Measurements from ENCODE around the gene DHX57.

Gene DHX57, protein sequence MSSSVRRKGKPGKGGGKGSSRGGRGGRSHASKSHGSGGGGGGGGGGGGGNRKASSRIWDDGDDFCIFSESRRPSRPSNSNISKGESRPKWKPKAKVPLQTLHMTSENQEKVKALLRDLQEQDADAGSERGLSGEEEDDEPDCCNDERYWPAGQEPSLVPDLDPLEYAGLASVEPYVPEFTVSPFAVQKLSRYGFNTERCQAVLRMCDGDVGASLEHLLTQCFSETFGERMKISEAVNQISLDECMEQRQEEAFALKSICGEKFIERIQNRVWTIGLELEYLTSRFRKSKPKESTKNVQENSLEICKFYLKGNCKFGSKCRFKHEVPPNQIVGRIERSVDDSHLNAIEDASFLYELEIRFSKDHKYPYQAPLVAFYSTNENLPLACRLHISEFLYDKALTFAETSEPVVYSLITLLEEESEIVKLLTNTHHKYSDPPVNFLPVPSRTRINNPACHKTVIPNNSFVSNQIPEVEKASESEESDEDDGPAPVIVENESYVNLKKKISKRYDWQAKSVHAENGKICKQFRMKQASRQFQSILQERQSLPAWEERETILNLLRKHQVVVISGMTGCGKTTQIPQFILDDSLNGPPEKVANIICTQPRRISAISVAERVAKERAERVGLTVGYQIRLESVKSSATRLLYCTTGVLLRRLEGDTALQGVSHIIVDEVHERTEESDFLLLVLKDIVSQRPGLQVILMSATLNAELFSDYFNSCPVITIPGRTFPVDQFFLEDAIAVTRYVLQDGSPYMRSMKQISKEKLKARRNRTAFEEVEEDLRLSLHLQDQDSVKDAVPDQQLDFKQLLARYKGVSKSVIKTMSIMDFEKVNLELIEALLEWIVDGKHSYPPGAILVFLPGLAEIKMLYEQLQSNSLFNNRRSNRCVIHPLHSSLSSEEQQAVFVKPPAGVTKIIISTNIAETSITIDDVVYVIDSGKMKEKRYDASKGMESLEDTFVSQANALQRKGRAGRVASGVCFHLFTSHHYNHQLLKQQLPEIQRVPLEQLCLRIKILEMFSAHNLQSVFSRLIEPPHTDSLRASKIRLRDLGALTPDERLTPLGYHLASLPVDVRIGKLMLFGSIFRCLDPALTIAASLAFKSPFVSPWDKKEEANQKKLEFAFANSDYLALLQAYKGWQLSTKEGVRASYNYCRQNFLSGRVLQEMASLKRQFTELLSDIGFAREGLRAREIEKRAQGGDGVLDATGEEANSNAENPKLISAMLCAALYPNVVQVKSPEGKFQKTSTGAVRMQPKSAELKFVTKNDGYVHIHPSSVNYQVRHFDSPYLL (N-terminal part only)

DNA sequence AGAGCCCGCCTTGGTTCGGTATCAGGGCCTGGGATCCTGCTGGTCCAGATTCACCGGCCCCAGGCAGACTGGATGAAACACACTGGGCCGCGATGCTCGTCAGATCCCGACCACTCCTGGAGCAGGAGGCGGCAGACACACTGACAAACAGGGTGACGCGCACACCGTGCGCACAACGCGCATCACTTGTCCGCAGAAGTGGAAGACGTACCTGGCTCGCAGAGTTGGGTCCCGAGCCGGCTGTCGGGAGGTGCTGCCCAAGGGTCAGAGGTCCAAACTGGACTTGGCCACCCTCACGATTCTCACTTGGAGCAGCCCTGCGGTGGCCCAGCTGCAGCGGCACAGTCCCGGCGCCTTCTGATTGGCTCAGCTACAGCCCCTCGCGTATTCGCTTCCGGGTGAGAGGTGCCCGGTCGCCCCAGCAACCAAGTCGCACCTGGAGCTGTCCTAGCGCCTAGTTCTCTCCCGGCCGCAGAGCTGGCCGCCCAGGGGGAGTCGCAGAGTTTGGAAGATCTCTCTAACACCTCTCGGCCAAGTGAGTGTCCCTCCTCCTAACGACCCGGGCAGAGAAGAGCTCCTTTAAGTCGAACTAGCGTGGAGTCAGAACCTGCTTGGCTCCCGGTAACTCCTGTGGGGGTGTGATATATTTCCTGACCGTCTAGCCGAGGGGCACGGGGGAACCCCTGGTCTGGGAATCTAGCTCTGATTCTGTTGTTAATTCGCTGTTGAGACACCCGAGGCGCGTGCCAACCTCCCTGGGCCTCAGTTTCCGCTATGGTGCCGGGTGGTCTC lies at the start of gene DHX57, which contains the start of gene MORN2:
DHX57 (minus strand) TSS at position 359 of the 792 bp plus-strand sequence. CDS start 7,529 bp downstream, outside the sequence.
MORN2 (plus strand) TSS at position 401 of the 792 bp plus-strand sequence.
- DNase-seq = no peak

DNA sequence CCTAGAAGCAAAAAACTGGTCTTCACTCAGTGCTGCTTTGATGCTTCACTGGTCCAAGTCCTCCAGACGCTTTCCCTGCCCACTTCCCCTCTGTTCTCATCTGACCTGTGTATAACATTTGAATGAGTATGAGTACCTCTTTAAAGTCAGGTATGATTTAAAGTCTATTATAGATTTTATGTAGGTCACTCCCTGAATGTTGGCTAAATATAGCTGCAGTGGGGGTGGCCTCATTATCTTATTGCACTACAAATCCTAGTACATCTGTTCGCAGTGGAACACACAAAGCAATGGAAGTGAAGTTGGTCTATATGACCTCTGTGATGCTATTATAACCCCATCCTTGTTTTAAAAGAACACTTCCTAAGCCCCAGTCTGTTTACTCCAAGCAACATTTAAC lies 47.2 kb upstream of the DHX57 start:
- DNase-seq = no peak

DNA sequence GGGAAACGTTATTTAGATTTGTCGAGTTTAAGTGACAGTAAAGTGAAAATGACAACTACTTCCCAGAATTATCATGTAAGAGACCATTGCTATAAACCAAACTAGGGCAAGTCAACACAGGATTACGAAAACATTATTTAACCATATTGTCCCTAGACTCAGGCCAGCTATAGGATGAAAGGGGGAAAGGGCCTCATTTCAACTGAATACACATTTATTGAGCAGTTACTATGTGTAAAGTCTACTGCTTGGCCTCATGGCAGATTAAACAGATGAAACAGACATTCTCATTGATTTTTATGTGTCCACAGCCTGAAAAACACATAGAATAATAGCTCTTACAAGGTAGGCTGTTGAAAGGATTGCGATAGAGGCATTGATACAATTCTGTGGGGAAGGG lies 46.7 kb upstream of the DHX57 start:
- DNase-seq = no peak

GRCh38 chr2:38912619-38913018 lies 36.9 kb upstream of the DHX57 start:
- DNase-seq = no peak

DNA sequence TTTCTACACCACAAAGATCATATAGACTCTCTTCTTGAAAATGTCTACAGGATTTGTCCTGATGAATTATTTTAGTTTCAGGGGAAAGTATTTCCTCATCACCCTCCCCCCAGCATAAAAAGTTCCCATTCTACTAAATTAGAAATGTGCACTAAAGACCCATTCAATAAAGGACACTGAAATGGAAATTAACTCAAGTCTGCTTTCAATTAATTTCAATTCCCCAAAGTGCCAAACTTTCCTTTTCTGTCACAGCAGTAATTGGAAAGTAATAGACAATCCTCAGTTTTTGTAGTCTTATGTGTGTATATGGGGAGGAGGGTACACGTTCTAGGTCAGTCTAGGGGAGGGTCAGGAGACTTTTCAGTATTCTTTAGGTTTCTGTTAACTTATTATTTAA lies 35.5 kb upstream of the DHX57 start:
- DNase-seq = no peak

DNA sequence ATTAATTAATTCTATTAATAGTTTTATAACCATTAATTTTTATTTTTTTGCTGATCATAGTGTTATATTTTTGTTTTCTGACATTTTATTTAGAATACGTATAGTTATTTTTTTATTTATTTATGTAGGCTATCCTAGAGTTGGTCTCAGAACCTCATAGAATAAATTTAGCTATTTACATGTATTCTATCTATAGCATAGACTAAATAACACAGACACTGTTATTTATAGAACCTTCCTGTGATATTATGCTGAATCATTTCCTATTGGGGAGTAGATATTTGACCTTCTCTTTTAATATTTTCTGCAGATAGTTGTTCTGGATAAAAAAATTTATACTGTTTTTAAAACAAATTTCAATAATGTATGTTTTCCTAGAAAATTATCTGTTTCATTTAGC lies 34.1 kb upstream of the DHX57 start:
- DNase-seq = no peak

- no peak for DNase-seq
These were observed 32.2 kb upstream of the DHX57 start for GRCh38 chr2:38907743-38908562.

DNA sequence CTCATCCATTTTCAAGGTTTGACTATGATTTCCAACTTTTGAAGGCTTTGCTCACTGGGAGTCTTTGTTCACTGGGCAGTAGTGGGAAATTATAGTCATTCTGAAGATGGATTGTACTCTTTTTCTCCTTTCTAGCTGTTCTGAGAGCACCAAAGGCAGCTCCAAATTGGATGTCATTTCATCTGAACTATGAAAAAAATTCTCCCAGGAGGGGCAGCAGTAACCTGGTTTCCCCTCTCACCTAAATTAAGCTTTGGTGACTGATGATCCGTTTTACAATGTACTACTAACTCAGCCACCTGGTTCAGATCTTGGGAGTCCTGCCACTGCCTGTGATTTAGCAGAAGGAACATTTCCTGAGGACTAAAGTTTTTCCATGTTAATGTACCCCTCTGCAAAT lies 31.5 kb upstream of the DHX57 start:
- DNase-seq = no peak

DNA sequence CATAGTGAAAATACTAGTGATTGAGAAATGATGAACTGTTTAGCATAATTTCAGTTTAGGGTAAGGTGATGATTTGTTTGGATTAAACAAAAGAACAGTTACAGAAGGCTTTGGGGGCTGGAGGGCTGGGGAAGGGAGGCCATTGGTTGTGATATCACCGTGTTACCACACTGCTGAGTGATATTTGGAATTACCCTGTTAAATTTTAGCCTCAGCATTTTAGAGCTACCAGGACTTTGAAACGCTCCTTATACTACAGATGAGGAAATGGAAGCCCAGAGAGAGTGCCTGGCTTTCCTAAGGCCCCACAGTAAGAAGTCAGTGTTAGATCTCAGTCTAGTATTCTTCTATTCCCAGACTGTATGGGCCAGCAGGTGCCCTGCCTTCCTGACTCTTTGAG lies 29.5 kb upstream of the DHX57 start:
- no peak for DNase-seq

DNA sequence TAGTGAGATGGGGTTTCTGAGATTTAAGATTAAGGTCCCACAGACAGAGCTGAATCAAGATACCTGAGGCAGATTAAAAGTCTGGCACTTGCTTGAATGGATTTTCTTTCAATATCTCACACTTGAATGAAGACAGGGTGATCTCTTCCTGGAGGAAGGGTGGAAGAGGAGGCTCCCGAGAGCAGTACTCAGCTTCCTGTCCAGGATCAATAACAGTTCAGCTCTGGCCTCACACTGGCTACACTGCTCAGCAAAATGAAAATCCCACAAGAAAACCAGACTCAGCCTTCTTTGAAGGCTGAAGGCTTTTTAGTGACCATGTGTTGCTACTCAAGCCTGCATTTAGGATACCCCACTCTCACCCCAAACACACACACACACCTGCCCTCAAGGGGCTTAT lies 25.0 kb upstream of the DHX57 start:
- DNase-seq = no peak

DNA sequence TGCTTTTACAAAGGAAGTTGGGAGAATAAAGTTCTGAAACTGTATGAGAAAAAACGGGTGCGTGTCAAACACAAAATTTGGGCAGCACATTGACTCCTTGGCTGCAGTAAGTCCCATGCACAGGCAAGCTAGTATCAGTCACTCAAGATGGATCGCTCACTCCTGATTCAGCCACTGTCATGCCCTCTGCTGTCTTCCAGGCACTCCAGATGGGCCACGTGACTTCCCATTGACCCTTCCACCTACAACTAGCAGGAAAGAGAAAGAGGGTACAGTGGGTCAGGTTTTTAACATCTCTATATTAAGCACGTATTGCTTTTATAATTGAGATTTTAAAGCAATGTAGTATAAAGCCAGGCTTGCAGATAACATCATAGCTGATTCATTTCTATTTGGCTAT lies 22.5 kb upstream of the DHX57 start:
- no peak for DNase-seq

GRCh38 chr2:38892819-38893218 lies 17.1 kb upstream of the DHX57 start:
- no peak for DNase-seq

- no peak for DNase-seq
These were observed 13.8 kb upstream of the DHX57 start, which contains the start of gene ARHGEF33 for GRCh38 chr2:38889575-38889974. TSS of gene ARHGEF33 (plus strand) at chr2:38889875. CDS start at chr2:38919448, 29,573 bp downstream.

GRCh38 chr2:38889045-38889444 lies 13.3 kb upstream of the DHX57 start:
- no peak for DNase-seq

- DNase-seq = no peak
These were observed 12.3 kb upstream of the DHX57 start for GRCh38 chr2:38887902-38888554.

DNA sequence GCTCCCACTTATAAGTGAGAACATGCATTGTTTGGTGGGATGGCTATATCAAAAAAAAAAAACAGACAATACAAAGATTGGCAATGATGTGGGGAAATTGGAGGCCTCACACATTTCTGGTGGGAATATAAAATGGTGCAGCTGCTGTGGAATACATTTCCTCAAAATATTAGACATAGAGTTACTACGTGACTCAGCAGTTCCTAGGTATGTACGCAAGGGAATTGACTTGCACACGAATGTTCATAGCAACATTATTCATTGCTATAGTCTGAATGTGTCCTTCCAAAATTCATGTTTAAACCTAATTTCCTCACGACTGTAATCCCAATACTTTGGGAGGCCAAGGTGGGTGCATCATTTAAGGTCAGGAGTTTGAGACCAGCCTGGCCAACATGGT lies 11.6 kb upstream of the DHX57 start:
- DNase-seq = no peak

DNA sequence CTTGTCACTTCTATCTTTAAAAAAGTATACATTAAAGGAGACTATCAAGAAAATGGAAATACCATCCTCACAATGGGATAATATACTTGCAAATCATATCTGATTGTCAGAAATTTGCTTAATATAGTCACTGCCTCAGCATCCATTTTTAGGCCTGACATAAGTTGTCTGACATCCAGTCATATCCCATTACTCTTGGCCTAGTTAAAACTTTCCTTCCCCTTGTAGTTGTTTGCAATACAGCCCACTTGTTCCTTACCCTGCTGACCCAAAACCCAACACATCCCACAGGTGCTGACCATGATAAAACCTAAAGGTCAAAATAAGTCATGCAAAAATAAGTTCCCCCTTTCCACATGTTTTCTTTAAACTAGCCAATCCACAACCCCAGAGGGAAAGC lies 10.3 kb upstream of the DHX57 start:
- DNase-seq = no peak

DNA sequence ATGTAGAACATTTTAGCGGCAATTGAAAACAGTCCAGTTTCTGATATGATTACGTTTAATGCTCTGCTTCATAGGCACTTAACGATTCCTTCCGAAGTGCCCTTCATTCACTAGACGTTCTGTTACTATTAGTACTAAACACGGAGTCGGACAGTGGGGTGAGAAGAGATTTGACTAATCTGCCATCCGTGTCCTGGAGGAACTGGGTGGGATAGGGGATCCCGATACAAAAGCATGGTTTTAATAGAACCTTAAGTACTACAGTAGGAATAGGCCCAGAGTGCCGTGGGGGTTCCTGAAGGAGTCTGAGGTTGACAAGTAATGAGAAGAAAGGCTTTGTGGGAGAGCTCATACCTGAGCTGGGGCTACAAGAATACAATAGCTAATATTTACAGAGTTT lies 673 bp upstream of the DHX57 start:
- no peak for DNase-seq

- no peak for DNase-seq
These were observed 533 bp downstream of the DHX57 start for GRCh38 chr2:38875227-38875575.

GRCh38 chr2:38873763-38874162 lies 2.0 kb downstream of the DHX57 start:
- no peak for DNase-seq

DNA sequence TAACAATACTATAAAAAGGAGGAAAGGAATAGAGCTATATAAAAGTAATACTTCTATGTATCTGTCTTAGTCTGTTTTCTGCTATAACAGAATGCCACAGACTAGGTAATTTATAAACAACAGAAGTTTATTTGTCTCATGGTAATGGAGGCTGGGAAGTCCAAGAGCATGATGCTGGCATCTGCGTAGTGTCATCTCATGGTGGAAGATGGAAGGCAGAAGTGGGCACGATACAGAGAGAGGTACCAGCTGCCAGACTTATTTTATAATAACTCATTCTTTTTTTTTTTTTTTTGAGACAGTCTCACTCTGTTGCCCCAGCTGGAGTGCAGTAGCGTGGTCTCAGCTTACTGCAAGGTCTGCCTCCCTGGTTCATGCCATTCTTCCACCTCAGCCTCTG lies 4.3 kb downstream of the DHX57 start:
- no peak for DNase-seq

Measured in SIG-M5 (cell line).